ENCODE measurements around the gene NFATC4.

The NFATC4 gene

DNA sequence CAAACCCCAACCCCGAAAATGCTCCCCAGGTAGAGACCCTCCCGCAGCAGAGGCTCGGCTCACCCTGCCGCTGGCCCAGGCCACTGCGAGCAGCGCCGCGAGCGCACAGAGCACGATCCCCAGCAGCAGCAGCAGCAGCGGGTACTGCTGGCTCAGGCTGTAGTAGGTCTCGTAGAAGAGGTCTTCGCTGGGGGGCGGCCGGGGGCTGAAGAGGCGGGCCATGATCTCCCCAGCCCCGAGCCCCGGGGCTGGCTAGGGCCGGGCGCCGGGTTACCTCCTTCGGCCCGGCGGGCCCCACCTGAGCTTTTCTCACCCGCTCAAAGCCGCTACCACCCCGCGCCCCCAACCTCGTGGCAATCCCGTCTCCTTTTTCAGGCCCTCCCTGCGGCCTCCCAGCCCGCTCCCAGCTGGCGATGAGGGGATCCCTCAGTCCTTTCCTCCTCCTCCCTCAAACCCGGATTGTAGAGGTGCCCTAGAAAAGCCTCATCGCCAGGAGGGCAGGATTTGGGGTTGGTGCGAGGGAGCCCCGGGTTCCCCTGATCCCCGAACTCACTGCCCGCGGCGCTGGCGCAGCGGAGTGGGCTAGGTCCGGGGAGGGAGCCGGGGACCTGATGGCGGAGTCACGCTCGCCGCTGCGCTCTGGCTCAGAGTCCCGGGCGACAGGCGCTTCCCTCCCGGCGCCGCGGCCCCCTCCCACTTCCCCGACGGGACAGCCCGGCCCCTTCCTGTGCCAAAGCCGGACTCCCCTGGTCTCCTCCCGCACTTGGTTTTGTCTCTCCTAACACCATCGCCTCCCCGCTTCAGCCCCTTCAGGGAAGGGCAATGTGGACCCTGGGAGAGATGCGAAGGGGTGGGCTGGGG, 33.3 kb upstream of the NFATC4 start, which contains the start of gene ADCY4:
ADCY4 (minus strand) TSS at position 641 of the 861 bp plus-strand sequence; CDS start at position 222, 419 bp downstream.
- no peaks in the 10 kb centered on the region for H3K9me3 Mint-ChIP-seq
- H3K4me3 Mint-ChIP-seq, result peak within 1 kb of the TSS; percentile 63
- no peak within 1 kb of the TSS for H3K27ac Mint-ChIP-seq
- peaks cover 31% of the 10 kb centered on the region for H3K27me3 Mint-ChIP-seq
- H3K36me3 Mint-ChIP-seq (ENCODE audit: low read depth), result peaks cover 6% of the 10 kb centered on the region
- H3K4me1 Mint-ChIP-seq (ENCODE audit: low read depth), result peaks cover 65% of the 10 kb centered on the region

- Mint-ChIP-seq H3K4me3 (peak overlapping the region; percentile 51), H3K27me3 (peaks cover 27% of the 10 kb centered on the region), H3K27ac (no peak overlapping the region), H3K36me3 (ENCODE audit: low read depth) (peaks cover 6% of the 10 kb centered on the region), H3K9me3 (no peaks in the 10 kb centered on the region), H3K4me1 (ENCODE audit: low read depth) (peaks cover 61% of the 10 kb centered on the region)
These were observed 32.4 kb upstream of the NFATC4 start for GRCh38 chr14:24335461-24336171.

GRCh38 chr14:24337144-24337823, 30.7 kb upstream of the NFATC4 start:
- Mint-ChIP-seq H3K27ac (no peak overlapping the region), H3K27me3 (peaks cover 28% of the 10 kb centered on the region), H3K4me3 (no peak overlapping the region), H3K9me3 (no peaks in the 10 kb centered on the region), H3K36me3 (ENCODE audit: low read depth) (peaks cover 6% of the 10 kb centered on the region), H3K4me1 (ENCODE audit: low read depth) (peaks cover 51% of the 10 kb centered on the region)

- Mint-ChIP-seq H3K9me3 (no peaks in the 10 kb centered on the region), H3K27me3 (peaks cover 27% of the 10 kb centered on the region), H3K27ac (no peak overlapping the region), H3K36me3 (ENCODE audit: low read depth) (peaks cover 6% of the 10 kb centered on the region), H3K4me1 (ENCODE audit: low read depth) (peaks cover 46% of the 10 kb centered on the region), H3K4me3 (no peak overlapping the region)
These were observed 30.2 kb upstream of the NFATC4 start for GRCh38 chr14:24337824-24338175.

GRCh38 chr14:24338843-24339242, 29.1 kb upstream of the NFATC4 start:
- peaks cover 35% of the 10 kb centered on the region for H3K4me1 Mint-ChIP-seq (ENCODE audit: low read depth)
- no peaks in the 10 kb centered on the region for H3K9me3 Mint-ChIP-seq
- peak overlapping the region; percentile 87 for H3K4me3 Mint-ChIP-seq
- peaks cover 6% of the 10 kb centered on the region for H3K36me3 Mint-ChIP-seq (ENCODE audit: low read depth)
- no peak overlapping the region for H3K27ac Mint-ChIP-seq
- peaks cover 24% of the 10 kb centered on the region for H3K27me3 Mint-ChIP-seq

GRCh38 chr14:24339284-24340151, 28.5 kb upstream of the NFATC4 start, which contains the start of gene RIPK3:
Gene RIPK3 (minus strand): TSS chr14:24339991. CDS start chr14:24339826, 165 bp downstream.
- H3K27ac Mint-ChIP-seq, result peak within 1 kb of the TSS; percentile 55
- H3K27me3 Mint-ChIP-seq, result peaks cover 20% of the 10 kb centered on the region
- H3K4me3 Mint-ChIP-seq, result peak within 1 kb of the TSS; percentile 87
- H3K4me1 Mint-ChIP-seq (ENCODE audit: low read depth), result peaks cover 30% of the 10 kb centered on the region
- H3K9me3 Mint-ChIP-seq, result no peaks in the 10 kb centered on the region
- peaks cover 6% of the 10 kb centered on the region for H3K36me3 Mint-ChIP-seq (ENCODE audit: low read depth)

GRCh38 chr14:24340606-24341005, 27.4 kb upstream of the NFATC4 start:
- peaks cover 22% of the 10 kb centered on the region for H3K27me3 Mint-ChIP-seq
- no peak overlapping the region for H3K4me3 Mint-ChIP-seq
- no peak overlapping the region for H3K27ac Mint-ChIP-seq
- peaks cover 21% of the 10 kb centered on the region for H3K4me1 Mint-ChIP-seq (ENCODE audit: low read depth)
- peaks cover 6% of the 10 kb centered on the region for H3K36me3 Mint-ChIP-seq (ENCODE audit: low read depth)
- no peaks in the 10 kb centered on the region for H3K9me3 Mint-ChIP-seq

DNA sequence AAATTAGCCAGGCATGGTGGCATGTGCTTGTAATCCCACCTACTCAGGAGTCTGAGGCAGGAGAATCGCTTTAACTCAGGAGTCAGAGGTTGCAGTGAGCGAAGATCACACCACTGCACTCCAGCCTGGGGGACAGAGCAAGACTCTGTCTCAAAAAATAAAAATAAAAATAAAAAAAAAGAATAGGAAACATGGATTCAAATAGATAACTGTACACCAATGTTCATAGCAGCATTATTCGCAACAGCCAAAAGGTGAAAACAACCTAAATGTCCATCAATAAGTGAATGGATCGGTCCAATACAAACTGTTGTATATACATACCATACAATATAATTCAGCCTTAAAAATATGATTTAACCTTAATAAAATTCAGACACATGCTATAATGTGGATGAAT, 25.1 kb upstream of the NFATC4 start:
- Mint-ChIP-seq H3K36me3 (ENCODE audit: low read depth) (no peaks in the 10 kb centered on the region), H3K4me1 (ENCODE audit: low read depth) (peaks cover 21% of the 10 kb centered on the region), H3K27ac (no peak overlapping the region), H3K9me3 (no peaks in the 10 kb centered on the region), H3K27me3 (peaks cover 25% of the 10 kb centered on the region), H3K4me3 (no peak overlapping the region)

- Mint-ChIP-seq H3K36me3 (ENCODE audit: low read depth) (no peaks in the 10 kb centered on the region), H3K4me3 (no peak overlapping the region), H3K27me3 (peaks cover 29% of the 10 kb centered on the region), H3K9me3 (no peaks in the 10 kb centered on the region), H3K4me1 (ENCODE audit: low read depth) (peaks cover 12% of the 10 kb centered on the region), H3K27ac (no peak overlapping the region)
These were observed 24.0 kb upstream of the NFATC4 start for GRCh38 chr14:24343795-24344660.

DNA sequence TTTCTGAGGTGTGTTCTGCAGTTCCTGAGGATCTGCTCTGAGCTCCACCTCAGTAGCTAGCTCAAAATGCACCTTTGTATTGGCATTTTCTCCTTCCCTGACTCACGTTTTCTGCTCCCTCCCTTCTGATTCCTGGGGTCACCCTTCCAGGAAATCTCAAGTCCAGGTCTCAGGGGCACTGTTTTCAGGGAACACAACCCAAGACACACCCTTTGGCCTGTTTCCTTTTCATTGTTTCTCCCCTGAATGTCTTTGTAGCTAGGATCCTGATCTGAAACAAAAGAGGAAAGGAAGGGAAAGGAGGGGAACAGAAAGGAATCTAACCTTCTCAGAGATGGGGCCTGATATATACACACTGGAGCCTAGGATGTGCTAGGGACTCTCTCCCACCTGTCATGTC, 20.9 kb upstream of the NFATC4 start:
- peaks cover 51% of the 10 kb centered on the region for H3K27me3 Mint-ChIP-seq
- H3K27ac Mint-ChIP-seq, result no peak overlapping the region
- H3K9me3 Mint-ChIP-seq, result no peaks in the 10 kb centered on the region
- no peaks in the 10 kb centered on the region for H3K36me3 Mint-ChIP-seq (ENCODE audit: low read depth)
- H3K4me1 Mint-ChIP-seq (ENCODE audit: low read depth), result no peaks in the 10 kb centered on the region
- H3K4me3 Mint-ChIP-seq, result no peak overlapping the region

- no peaks in the 10 kb centered on the region for H3K36me3 Mint-ChIP-seq (ENCODE audit: low read depth)
- no peak overlapping the region for H3K27ac Mint-ChIP-seq
- no peaks in the 10 kb centered on the region for H3K4me1 Mint-ChIP-seq (ENCODE audit: low read depth)
- H3K4me3 Mint-ChIP-seq, result no peak overlapping the region
- no peaks in the 10 kb centered on the region for H3K9me3 Mint-ChIP-seq
- H3K27me3 Mint-ChIP-seq, result peaks cover 52% of the 10 kb centered on the region
These were observed 19.8 kb upstream of the NFATC4 start for GRCh38 chr14:24348186-24348585.

GRCh38 chr14:24349742-24350141, 18.2 kb upstream of the NFATC4 start:
- Mint-ChIP-seq H3K9me3 (no peaks in the 10 kb centered on the region), H3K27ac (no peak overlapping the region), H3K27me3 (peaks cover 57% of the 10 kb centered on the region), H3K4me3 (no peak overlapping the region), H3K4me1 (ENCODE audit: low read depth) (peaks cover 8% of the 10 kb centered on the region), H3K36me3 (ENCODE audit: low read depth) (no peaks in the 10 kb centered on the region)

DNA sequence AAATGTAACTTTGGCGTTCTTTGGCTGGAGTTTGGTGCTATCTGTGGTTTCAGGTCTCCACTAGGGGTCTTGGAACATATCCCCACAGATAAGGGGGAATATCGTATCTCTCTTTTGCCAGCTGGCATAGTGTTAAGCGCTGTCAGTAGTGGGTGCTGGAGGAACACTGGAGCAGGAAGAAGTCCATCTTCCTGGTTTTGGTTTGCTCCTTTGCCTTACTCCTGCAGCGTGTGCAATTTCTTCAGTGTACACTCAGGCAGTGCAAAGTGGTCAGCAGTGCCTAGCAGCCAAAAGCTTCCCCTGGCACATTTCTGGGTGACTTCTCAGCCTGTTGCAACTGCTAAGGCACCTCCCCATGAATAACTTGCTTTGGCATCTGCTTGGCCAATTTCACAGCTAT, 16.5 kb upstream of the NFATC4 start:
- Mint-ChIP-seq H3K36me3 (ENCODE audit: low read depth) (no peaks in the 10 kb centered on the region), H3K4me3 (no peak overlapping the region), H3K9me3 (no peaks in the 10 kb centered on the region), H3K27me3 (peaks cover 51% of the 10 kb centered on the region), H3K4me1 (ENCODE audit: low read depth) (peaks cover 8% of the 10 kb centered on the region), H3K27ac (no peak overlapping the region)

Data from stimulated activated naive CD8-positive, alpha-beta T cell treated with anti-CD3 and anti-CD28 coated beads, Interleukin-15, Interleukin-2, amounts not matched to agents 100 ng/mL and 50 ng/mL, for 24 hours (primary cell).